AG09319 (cell line): Measurements from ENCODE around the gene GPHN.

Experiments used
- DNase-seq: peaks from one replicate; pipeline ENCODE4 v3.0.0-alpha.2; 2010; ENCODE audit warnings: low read depth; ENCODE audit errors: extremely low read depth
- CTCF ChIP-seq: IDR thresholded peaks from 2 replicates; pipeline ENCODE4 v1.5.1; 2011; ENCODE audit warnings: low read depth, mild to moderate bottlenecking, inconsistent platforms, low read length, moderate library complexity

The GPHN gene

GRCh38 chr14:67192366-67192765, 684.4 kb downstream of the GPHN start:
- DNase-seq, result no peak
- no peak for TF ChIP-seq CTCF

DNA sequence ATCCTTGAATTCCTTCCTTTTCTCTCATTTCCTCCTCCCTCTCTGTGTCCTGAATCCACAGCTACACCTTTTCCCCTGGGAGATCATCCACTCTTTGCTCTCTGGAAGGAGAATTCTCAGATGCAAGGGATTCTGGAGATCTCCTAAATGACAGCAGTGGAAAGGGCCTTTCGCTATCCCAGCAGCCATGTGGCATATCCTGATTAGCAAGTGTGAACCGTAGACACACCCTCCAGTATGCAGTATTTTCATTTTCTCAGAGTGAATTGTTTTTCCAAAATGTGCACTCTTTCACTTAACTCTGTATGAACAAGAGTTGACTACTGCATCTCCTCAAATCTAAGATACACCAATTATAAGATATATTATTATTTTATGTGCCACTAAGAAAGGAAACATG, 687.3 kb downstream of the GPHN start:
- DNase-seq, result no peak
- TF ChIP-seq CTCF, result no peak

DNA sequence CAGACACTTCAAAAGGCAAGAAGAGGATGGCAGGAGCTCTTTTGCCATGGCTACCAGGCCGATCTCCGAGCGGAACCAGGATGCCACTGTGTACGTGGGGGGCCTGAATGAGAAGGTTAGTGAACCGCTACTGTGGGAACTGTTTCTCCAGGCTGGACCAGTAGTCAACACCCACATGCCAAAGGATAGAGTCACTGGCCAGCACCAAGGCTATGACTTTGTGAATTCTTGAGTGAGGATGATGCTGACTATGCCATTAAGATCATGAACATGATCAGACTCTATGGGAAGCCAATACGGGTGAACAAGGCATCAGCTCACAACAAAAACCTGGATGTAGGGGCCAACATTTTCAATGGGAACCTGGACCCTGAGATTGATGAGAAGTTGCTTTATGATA, 691.1 kb downstream of the GPHN start:
- DNase-seq, result no peak
- no peak for TF ChIP-seq CTCF

- TF ChIP-seq CTCF, result no peak
- DNase-seq, result no peak
These were observed 699.9 kb downstream of the GPHN start for GRCh38 chr14:67207810-67208209.

GRCh38 chr14:67218126-67218525, 710.2 kb downstream of the GPHN start:
- no peak for TF ChIP-seq CTCF
- DNase-seq, result no peak

- DNase-seq, result no peak
- no peak for TF ChIP-seq CTCF
These were observed 713.5 kb downstream of the GPHN start for GRCh38 chr14:67221248-67221981.

DNA sequence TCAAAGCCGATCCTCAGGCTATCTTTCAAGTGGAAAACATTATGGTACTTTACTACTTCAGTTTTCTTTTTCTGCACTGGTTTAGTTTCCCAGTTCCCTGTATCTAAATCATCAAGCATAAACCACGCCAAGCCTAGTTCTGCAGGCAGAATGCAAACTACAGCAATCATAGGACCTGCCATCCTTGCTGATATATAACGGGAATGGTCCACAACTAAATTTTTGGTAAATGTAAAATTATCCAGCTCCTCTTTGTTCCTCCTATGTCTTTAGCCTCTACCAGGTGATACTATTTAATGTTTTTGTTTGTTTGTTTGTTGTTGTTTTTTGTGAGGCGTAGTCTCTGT, 714.0 kb downstream of the GPHN start:
- no peak for DNase-seq
- no peak for TF ChIP-seq CTCF
